HS-27A (cell line): Measurements from ENCODE around the gene TCF12.

Experiments used
- DNase-seq: peaks from one replicate; pipeline ENCODE4 v3.0.0-alpha.2; 2012; ENCODE audit warnings: low read depth, missing footprints

The TCF12 gene

DNA sequence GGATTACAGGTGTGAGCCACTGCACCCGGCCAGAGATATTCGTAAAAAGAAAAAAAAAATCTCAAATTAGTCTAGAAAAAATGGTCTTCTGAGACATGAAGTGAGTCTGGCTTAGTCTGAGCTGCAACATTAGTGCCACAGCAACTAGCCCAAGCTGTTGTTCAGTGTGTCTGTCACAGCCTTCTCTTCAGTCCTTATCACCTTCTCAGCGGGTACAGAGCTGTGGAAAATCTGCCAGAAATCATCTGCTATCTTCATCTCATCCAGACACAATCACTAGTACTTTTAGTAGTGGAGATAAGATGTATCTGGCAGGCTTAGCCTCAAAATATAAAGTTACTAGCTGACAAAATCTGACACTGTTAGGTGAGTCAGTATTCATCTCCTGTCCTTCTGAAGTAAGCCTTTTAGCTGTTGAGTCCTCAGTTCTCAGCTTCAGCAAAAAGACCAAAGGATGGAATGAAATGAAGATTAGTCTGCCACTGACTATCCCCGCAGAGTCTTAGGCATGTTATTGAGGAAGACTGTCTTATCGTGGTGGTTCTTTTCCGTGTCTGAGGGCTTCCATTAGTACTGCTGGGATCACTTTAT, 337.4 kb downstream of the TCF12 start:
- no peak for DNase-seq

DNA sequence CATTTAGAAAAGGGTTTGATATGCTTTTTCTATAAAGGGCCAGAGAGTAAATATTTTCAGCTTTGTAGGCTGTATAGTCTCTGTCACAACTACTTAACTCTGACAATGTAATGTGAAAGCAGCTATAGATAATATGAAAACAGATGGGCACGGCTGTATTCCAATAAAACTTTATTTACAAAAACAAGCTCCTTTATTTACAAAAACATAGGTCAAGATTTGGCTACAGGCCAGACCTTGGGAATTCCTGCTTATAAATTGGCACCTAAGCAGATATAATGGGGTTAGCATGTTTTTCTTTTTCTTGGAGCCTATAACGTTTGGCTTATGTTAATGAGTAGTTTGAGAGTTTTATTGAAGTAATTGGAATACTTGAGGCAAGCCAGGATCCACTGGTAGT, 338.5 kb downstream of the TCF12 start:
- DNase-seq: no peak

DNA sequence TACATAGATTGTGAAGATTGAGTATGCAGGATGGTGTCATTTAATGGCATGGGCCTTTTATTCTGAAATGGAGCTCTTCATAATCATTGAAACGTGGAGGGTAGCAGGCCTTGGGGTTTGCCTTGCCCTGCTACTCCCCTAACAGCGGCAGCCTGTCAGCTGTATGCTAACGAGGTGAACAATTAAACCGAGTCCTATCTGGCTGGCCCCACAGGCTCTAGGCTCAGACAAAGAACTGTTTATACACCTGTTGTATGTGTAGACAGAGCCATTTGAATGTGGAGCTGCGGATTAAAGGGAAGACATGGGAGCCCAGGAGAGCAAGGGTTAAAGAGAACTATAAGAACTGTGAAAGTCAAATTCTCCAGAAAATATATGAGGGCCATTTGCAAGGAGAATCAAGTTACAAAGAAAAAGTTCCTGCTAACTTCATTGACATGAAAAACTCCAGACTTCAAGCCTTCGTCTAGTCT, 341.2 kb downstream of the TCF12 start:
- DNase-seq: no peak

DNA sequence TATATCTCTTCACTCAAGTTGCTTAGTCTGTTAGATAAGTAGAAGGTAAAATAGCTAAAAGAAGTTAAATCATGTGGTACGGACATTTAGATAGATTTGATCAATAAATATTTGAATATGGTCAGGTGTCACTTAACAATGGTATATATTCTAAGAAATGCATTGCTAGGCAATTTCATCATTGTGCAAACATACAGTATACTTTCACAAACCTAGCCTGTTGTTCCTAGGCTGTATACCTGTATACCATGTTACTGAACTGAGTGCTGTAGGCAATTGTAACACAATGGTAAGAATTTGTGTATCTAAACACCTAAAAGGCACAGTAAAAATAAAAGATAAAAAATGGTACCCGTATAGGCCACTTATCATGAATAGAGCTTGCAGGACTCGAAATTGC, 345.1 kb downstream of the TCF12 start:
- no peak for DNase-seq

DNA sequence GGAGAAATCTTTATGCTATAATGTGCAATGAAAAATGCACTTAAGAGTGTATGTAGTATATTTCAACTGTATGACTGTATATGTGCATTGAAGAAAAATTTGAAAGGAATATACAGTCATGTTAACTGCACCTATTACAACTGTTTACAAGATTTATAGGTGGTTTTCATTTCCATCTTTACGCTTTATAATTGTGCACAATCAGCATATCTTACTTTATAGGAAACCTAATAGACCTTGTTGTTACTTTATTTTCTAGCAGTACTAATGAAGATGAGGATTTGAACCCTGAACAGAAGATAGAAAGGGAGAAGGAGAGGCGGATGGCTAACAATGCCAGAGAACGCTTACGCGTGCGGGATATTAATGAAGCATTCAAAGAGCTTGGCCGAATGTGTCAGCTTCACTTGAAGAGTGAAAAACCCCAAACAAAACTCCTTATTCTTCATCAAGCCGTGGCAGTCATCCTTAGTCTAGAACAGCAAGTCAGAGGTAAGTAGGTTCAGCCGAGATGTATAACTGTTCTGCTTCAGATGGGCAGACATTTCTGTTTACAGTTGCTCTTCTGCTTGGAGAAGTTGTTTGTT, 354.4 kb downstream of the TCF12 start:
- DNase-seq: no peak

DNA sequence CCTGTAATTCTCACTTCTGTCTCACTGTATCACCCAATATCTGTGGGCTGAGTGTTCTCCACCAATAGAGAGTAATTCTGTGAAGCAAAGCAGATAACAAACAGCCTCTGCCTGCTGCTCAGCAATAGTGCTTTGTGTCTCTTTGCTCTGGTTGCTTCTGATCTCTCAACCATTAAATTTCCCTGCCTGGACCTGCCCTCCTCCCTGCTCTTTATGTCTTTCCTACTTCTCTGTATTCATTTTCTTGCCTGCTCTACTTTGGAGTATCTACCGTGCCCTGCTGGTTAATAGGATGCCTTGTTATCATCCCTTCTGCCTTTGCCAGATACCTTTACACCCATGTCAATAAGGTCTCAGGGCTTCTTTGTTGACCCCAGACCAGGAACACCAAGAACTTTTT, 355.0 kb downstream of the TCF12 start:
- no peak for DNase-seq

GRCh38 chr15:57278439-57278838, 360.0 kb downstream of the TCF12 start:
- DNase-seq: no peak

- no peak for DNase-seq
Measured at GRCh38 chr15:57280464-57280863, 362.0 kb downstream of the TCF12 start.

- no peak for DNase-seq
Measured at GRCh38 chr15:57281321-57281720, 362.9 kb downstream of the TCF12 start.

GRCh38 chr15:57282686-57283085, 364.2 kb downstream of the TCF12 start:
- DNase-seq: no peak

DNA sequence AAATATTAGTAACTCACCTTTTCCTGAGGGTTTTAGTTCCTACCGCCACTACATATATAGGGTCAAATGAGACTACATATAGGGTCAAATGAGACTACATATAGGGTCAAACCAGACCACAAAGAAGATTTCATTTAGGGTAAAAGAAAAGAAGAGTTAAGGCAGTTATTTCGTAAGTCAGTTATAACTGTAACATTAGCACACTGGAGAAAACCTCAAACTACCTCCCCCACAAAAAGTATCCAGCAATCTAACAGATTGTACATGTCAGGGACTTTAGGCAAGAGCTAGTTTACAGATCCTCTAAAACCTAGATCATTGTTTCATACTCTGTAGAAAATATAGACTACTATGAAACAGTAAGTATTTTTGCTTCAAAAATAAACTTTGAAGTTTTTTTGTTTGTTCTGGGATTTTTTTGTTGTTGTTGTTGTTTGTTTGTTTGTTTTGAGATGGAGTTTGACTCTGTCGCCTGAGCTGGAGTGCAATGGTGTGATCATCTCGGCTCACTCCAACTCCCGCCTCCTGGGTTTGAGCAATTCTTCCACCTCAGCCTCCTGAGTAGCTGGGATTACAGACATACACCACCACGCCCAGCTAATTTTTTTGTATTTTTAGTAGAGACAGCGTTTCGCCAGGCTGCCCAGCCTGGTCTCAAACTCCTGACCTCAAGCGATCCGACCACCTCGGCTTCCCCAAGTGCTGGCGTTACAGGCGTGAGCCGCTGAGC, 365.5 kb downstream of the TCF12 start:
- no peak for DNase-seq

- DNase-seq: no peak
Measured at GRCh38 chr15:57284535-57284934, 366.1 kb downstream of the TCF12 start.

DNA sequence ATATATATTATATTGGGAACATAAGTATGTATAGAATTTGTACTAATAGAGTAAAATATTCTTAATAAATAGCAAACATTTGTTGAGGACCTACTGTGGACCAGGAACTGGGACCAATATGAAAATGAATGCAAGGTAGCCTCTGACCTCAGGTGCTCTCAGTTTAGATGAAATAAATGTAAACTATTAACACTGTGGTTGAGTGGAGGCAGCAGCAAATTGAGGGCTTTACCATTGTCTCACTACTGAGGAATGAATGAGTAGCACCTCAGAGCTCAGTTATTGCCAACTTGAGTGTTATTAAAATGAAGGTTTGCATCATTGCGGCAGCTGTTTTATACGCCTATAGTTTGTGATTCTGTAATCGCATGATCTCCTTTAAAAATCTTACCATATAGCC, 366.9 kb downstream of the TCF12 start:
- DNase-seq: no peak

- no peak for DNase-seq
Measured at GRCh38 chr15:57286446-57287122, 368.1 kb downstream of the TCF12 start.

GRCh38 chr15:57287123-57287521, 368.7 kb downstream of the TCF12 start:
- no peak for DNase-seq

- DNase-seq: no peak
Measured at GRCh38 chr15:57288926-57289580, 370.6 kb downstream of the TCF12 start.

- DNase-seq: no peak
Measured at GRCh38 chr15:57290187-57290586, 371.7 kb downstream of the TCF12 start.

GRCh38 chr15:57290826-57291225, 372.4 kb downstream of the TCF12 start:
- no peak for DNase-seq

GRCh38 chr15:57296473-57297162, 378.2 kb downstream of the TCF12 start:
- no peak for DNase-seq

GRCh38 chr15:57297163-57297593, 378.7 kb downstream of the TCF12 start:
- DNase-seq: no peak

DNA sequence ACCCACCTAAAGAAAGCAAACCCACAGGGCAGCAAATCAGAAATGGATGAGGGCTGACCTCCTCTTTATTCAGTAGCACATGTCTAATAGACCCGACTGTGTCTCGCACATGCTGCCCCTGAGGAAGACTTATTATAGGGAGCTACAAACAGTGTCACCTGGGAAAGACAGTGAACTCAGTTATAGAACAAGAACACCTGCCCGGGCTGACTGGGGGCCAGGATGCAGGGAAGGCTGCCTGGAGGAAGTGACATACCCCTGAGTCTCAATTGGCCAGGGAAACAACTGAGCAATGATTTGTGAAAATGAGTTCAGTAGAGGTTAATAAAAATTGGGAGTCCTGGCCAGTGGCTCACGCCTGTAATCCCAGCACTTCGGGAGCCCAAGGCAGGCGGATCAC, 379.2 kb downstream of the TCF12 start:
- DNase-seq: no peak

DNA sequence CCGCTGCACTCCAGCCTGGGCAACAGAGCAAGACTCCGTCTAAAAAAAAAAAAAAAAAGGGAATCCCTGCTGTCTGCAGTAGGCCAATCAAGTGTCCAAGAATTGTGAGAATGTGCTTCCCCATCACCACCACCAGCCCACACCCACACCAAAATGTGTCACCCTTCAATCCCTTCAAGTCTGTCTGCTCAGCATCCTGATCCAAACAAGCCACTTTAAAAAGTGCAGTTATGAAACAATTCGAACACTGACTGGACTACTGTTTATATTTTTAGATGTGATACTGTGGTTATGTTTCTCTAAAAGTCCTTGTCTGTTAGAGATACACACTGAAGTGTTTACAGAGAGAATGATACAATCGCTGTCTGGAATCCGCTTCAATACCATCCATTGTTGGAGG, 379.8 kb downstream of the TCF12 start:
- DNase-seq: no peak
